ENCODE results near the gene TNFAIP8L3.

TNFAIP8L3 gene

DNA sequence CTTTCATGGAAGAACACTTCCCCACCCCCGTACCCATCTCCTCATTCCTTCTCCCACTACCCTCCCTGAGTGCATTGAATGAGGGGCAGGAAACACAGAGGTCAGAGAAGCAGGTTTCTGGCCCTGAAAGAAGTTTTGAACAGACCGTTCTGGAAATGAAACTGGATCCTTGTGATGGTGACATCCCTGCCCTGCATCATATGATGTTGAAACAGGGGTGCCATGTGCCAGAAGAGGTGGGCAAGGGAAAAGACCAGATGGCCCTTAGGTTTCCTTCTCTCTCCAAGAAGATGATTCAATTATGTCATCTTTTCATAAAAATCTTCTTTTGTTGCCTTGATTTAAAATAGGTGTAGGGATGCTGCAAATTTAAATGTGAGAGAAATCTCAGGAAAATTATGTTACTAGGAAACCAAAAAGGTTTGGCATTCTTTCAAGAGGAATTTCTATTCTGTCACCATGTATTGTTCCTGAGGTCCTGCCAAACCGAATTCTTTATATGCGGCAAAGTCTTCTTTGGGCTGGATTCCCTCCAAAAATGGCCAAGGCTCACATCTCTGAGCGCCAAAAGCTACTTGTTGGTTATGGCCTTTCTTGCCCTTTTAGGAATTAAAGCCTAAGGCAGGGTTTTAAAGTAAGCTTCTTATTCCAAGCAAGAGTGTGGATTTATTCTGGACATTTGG, 19.9 kb upstream of the TNFAIP8L3 start:
- no peak for DNase-seq

DNA sequence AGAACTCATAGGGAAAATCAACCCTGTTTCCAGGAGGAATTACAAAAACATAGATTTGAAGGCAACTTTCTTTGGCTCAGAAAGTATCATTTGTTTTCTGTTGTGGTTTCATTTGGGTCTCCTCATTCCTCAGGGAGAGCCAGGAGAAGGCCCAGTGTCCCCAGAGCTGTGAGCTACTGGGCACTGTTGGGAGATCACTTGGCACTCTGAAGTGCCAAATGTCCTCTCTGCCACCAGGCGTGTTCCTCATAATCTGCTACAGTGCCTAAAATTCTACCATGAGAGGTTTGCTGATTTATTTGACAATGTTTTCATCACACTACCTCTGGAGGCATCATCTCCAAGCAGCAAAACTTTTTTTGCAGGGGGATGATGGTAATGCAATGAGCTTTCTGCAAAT, 17.4 kb upstream of the TNFAIP8L3 start:
- no peak for DNase-seq

DNA sequence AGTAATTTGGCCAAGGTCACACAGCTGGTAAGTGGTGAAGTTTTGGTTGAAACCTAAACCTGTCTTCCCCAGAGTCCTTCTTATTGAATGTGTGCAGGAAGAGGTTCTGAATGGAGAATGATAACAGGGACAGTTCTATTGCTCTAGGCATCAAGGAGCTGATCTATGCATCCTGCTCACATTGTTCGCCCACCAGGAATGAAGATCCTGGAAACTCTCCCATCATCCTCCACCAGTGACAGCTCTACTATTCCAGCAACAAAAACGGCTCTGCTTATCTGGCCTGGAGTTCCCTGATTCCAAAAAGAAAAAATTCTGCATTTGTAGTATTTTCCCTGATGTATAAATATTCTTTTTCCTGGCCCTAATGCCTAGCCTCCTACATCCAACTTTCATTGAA, 16.4 kb upstream of the TNFAIP8L3 start:
- no peak for DNase-seq

DNA sequence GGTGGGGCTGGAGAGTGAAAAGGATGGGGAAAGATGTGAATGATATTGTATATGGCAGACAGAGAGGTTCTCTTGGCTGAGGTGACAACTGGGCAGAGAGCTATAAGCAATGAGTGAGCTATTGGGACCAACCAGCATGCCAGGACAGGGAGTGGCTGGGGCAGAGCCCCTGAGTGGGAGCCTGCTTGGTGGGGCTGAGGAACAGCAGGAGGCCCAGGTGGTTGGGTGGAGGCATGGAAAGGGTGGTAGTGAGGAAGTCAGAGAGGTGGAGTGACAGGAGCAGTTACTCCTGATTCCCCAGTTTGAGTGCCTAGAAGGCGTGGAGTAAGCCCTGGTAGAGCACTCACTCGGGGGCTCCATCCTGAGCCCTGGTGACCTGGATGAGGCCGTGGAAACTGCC, 15.5 kb upstream of the TNFAIP8L3 start:
- no peak for DNase-seq

DNA sequence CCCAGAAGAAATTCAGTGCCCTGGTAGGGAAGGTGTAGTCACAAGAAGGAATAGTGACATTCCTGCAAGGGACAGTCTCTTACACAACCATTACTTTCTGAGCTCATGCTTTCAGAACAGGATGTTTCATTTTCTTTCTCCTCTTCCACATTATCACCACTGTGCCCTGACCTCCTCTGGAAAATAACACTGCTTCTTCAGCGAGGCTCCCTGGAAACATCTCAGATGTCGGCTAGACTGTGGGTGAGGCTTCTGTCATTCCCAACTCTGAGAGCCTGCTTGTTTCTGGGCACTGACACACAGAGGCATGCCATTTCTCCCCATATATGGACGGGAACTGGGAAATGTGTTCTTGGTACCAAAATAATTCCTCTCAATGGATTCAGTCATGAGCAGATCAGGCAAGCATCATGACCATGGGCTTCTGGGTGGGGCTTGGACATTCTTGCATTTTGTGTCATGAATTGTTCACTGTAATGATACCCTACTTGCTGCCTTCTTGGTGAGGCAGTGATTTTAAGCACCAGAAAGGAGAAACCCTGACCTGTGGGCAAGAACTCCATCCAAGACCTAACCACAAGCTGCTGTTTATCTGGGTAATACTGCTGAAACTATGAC, 14.3 kb upstream of the TNFAIP8L3 start:
- no peak for DNase-seq

DNA sequence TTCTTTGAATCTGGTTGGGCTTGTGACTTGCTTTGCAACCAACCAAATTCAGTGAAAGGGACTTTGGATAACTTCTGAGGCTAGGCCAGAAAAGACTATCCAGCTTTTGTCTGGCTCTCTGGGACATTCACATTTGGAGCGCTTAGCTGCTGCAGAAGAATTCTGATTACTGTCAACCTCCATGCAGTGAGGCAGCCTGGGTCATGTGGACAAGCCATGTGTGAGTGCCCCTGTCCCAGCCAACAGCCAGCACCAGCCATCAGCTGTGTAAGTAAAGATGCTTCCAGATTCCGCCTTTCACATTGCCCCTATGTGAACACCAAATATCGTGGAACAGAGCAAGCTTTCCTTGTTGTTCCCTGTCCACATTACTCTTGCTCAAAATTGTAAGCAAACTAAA, 12.9 kb upstream of the TNFAIP8L3 start:
- no peak for DNase-seq

DNA sequence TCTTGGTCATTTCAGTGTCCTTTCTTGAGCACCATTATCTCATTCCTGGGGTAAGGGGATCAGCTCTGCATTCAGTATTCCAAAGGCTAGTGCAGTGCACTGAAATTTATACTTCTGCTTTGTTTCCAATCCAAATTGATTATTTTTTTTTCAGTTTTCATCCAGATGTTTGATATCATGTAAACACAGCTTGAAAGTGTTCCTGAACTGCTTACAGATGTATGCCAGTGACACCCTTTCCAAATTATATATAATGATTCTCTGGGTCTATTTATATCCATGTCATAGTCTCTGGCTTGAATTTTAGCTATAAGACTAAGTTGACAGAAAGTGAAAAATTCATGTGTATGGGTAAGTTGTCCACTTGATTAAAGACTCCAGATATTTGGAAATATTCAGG, 11.8 kb upstream of the TNFAIP8L3 start:
- DNase-seq, result no peak

DNA sequence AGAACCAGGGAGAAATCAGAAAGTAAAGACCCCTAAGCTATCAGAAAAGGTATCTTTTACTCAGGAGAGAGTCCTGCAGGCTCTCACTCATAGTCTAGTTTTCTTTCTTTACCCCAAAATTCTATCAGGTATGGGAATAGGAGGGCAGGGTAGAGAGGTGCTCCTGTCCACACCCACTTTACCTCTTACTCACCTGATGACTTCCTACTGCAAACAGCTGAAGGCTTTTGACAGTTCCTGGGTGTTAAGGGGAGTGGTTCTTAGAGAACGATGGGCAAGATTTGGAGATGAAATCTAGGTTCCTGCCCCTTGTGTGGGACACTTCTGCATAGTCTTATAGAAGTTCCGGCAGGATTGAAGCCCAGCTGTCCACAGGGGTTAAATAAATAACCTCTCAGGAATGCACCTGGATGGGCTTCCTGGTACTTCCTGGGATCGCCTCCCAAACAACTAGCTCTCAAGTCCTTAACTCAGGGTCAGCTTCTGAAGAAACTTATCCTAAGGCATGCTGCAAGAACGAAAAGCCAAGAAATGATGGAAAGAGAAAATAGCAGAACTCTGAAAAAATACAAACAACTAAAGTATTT, 10.8 kb upstream of the TNFAIP8L3 start:
- no peak for DNase-seq

DNA sequence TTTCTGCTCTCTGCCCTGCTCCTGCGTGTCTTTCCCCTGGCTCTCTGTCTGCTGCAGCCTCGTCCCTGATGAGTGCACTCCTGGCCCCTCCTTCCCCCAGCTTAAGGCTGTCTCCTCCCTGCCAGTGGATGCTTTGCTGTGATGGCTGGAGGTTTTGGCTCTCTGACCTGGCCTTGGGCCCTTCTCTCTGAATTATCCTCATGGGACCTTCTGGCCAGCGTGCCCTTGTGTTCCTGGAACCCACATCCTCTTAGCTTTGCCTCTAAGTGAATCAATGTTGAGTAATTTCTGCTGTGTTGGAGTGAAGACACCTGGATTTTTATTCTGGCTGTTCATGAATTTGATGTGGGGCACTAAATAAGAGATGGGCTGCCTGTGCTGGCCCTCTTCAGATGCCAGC, 9.8 kb upstream of the TNFAIP8L3 start:
- DNase-seq, result no peak

DNA sequence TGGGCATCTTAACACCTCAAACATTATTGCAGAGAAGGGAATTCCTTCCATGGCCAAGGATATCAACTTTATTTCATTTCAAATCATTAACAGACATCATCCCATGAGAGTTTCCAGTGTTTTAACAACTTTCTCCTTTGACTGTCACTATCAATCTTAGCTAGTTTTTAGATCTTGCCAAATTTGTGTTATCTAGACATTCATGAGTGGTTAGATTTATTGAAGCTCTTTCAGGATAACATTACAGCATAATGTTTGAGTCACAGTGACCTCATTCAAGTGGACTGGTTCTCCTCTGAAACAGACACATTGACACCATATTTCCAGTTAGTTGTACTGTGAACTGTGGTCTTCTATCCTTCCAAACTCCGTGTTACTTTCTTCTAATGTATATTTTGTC, 8.6 kb upstream of the TNFAIP8L3 start:
- DNase-seq, result no peak

DNA sequence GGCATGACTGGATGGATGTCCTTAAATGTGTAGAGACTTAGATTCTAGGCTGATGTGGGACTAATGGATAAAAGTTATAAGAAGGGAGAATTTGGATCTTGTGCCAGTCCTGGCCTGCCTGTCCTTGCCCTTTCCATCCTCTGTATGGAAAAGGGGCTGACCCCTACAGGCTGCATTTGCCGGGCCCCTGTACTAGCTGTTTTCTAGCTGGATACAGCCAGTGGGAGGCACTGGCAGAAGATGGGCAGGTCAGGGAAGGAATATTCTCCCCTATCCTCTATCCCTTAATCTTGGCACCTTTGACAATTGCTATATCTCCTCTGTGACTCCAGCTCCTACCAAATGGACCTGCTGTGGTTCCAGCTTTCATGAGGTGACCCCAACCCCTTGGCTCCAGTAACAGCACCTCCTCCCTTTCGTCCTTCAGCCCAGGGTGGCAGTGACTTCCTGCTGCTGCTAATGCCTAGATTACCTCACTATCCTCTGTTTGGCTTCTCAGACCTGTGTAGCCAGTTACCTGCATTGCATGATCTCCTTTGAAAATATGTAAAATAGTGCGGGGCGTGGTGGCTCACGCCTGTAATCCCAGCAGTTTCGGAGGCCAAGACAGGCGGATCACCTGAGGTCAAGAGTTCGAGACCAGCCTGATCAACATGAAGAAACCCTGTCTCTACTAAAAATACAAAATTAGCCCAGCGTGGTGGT, 6.2 kb upstream of the TNFAIP8L3 start:
- DNase-seq, result no peak

DNA sequence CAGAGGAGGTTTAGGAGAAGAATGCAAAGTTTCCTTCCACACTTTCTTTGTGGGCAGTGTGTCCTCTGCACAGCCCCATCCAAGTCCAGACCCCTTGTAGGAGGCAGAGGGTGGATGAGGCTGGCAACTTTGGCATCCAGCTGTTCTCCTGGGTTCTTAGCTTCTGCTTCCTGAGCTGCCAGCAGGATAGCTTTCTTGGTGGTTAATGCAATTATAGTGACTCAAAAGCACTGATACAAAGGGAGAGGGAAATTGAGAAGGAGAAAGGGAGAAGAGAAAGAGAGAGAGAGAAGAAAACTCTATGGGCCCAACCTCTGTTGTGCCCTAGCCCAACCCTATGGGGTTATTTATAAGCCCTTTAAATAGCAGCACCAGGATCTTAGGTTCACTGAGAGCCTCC, 4.5 kb upstream of the TNFAIP8L3 start:
- DNase-seq, result no peak

DNA sequence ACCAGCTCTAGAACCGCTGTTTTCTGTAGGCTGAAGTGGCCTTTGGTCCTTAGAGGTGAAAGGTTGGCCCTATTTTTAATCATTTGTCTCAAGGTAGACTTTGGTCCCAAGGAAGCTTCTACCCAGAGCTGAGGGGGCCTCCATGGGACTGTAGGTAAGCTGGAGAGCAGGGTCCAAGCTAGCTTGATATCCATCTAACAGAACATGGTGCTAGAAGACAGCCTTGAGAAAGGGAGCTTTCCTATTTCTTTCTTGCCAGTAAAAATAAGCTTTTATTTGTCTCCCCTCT, 3.6 kb upstream of the TNFAIP8L3 start:
- DNase-seq, result no peak

DNA sequence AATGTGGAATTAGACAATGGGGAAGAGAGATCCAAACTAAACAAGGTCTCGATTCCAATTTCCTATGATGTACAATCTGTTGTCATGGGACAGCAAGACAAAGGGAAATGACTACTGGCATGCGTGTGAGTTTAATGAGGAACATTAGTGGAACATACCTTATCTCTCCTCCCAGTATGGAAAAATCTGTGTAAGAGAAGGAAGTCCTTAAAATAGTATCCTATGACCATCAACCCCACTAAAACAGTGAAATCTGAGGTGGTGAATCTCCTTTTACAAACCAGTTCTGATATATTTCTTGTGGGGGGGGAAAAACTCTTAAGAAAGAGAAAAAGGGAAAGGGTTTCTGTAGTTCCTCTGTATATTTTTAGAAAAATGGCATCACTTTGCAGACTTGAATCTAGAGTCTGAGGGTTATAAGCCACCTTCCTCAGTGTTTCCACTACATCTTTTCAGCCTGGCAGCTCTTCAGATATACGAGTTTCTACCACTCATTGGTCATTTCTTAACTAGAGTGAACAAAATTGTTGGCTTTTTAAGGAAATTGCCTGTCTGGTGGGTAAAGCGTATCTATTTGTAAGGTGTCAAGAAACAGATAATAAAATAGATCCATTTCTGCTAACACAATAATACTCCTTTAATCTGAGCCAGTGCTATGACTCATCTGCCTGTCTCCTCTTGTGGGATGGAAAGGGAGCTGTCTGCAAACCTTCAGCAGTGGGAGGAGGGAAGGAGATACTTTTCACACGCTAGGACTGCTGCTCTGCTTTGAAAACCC, 3.0 kb upstream of the TNFAIP8L3 start:
- DNase-seq, result no peak

DNA sequence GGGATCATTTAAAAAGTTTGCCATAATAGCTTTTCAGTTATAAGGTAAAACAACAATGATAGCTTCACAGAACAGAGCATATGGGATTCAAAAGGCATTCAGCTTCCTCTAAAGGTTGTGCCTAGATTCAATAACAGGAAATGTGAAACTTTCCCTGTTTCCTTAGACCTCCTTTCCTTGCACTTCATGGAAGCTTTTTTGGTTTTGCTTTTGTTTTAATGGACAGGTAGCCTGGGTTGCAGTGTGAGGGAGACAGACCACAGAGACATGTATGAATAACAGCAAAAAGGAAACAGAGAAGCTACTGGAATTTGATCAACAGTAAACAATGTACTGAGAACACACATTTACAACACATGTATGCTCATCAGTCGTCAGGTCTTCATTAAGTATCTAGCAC, 2.3 kb upstream of the TNFAIP8L3 start:
- DNase-seq, result no peak

DNA sequence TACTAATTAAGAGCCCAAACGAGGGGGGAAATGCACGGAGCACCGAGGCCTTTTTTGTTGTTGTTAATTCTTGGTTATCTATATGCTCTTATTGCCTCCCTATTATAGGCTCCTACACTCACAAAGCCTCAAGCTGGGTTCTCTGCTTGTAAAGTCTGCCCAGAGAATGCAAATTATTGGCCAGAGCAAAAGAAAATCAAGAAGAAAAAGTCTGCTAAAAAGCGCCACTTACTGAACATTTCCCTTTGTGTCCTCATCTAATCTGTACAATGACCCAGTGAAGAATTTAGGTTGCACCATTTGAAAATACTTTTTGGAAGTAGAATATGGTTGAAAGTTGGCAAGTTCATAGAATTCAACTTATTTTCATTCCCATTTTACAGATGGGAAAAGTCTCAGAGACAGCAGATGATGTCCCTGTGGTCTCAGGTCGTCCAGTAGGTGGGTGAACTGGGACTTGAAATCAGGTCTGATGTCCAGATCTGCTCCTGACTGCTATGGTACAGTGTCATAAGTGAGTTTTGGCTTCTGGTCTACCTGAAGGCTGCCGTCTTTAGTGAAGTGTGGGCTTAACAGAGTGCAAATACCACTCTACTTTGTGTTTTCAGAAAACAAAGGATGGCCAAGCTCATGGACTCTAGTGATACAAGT, 1.1 kb upstream of the TNFAIP8L3 start:
- DNase-seq, result no peak

DNA sequence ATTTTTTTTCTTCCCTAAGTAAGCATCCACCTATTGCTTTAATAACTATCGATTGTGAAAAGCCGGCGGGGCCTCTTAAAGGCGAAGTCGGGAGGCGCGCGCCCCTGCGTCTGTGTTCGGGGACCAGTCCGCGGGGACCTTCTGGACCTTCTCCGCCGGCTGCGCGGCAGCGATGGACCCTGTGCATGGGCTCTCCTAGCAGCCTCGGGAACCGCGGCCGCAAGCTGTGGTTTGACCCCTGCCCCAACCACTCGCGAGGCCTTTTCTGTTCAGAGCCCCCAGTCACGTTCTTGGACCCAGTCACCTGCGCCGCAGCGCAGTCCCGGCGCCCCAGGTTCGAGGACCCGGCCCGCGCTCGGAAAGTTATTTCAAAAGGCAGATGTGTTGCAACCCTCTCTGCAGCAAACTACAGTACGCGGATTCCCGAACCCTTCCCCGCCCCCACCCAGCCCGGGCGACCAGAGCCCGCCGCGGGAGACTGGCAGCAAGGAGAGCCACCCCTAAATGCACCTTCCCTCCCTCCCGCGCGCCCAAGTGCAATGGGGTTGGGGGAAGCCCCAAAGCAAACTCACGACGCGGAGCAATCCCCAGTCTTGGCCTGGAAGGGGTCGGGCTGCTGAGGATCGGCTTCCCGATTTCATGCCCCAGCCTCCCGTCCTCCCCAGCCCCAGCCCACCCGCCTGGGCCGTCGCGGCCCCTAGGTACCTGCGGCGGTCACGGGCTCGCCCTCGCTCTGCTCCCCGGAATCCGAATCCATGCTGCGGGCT, 684 bp downstream of the TNFAIP8L3 start:
- no peak for DNase-seq

DNA sequence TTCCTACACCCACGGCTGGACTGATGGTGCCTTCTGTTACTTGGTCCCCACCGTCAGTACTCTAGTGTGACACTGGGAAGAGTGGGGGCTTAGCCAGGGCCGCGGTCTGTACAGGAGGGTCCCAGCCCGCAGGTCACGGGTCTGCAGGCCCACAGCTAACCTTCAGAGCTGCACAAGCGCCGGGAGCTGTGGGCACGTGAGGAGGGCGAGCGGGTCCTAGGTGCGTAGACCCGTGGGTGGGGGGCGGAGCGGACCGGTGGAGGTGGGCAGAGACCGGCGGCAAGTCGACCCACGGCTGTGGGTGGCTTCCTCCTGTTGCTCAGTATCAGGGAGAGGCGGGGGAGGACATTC, 1.2 kb downstream of the TNFAIP8L3 start:
- no peak for DNase-seq

DNA sequence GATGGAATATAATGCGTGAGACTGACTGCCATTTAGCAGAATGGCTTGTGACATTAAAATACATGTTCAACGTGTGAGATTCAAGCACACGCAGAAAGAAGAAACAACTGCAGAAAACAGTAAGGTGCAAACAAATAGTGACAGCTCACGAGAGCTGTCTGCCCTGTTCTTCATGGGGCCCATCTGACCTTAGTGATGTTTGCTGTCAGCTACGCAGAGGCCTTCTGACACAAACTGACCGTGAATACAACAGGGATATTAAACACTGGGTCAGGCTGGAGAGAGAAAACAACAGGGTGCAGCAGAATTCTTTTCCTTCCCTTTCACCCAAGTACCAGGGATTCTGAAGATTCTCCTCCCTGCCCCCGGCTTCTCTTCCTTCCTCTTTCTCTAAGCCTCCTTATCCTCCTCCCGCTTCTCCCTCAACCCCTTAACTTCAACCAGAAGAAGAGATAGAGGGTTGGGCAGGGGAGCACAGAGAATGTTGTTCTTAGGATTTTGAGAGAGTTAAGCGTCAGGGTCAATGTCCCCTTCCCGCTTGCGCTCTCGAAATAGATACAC, 2.1 kb downstream of the TNFAIP8L3 start:
- DNase-seq, result no peak

DNA sequence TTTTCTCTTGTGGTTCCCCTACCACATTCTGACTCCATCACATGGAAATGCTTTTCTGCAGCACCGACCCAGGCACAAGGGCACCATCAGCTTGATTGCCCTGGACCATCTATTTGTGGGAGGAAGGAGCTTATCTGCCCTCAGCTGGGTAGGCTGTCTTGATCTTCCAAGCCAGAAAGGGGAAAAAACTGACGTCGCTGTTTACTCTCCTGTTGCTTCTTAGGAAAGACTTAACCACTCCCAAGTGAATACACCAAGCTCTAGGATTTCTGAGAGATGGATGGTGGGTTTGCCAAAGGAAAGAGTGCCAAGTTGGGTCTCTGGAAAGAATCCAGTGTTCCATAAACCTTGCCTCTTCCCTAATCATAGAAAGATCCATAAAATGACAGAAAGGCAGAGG, 4.0 kb downstream of the TNFAIP8L3 start:
- DNase-seq, result no peak

DNA sequence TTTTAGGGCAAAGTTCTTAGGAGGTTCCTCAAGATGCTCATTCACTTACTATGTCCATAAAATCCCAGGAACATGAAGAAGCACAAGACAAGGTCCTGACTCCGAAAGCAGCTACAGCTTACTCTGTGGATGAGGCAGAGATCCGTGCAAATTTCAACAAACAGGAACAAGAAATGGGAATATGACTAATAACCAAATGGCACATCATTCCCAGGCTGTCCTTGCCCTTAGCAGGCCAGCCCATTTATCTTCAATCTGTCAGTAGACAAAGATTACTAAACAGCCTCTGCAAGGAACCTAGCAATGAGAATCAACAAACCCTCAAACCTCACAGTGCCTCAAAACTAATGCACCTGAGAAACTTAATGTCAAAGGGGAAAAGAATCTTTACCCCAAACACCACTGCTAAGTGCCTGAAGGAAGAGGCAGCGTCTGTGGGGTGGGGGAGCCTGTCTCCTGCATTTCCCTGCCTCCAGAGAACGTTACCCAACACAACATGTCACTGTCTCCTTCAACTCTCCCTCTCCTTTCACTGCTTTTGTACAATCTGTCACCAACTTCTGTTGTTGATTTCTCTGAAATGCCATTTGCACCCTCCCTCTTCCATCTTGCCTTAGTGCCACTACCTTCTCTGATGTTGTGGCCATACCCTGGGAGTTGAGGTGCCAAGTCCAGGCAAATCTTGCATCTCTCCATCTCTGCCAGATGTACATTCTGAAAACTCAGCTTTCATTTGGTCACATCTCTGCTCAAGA, 4.8 kb downstream of the TNFAIP8L3 start:
- no peak for DNase-seq
